Measurements from ENCODE around the gene USP49. TPM values are rescaled to one million over a fixed set of nuclear protein-coding genes. Genes with fewer than 3 reads are reported as not detected.

Gene USP49
- total RNA-seq, 4 donors from 2014 or later, result 2.3 to 7.9 (median 4.0) TPM

- DNase-seq, result no peak
- Histone ChIP-seq H3K27ac (no peak overlapping the region), H3K27me3 (no peaks in the 10 kb centered on the region), H3K9me3 (no peaks in the 10 kb centered on the region), H3K4me1 (peaks cover 0 to 13% (median 6%) of the 10 kb centered on the region in 4 donors), H3K4me3 (no peak overlapping the region), H3K36me3 (peaks cover 0 to 34% (median 17%) of the 10 kb centered on the region in 4 donors)
- in situ Hi-C loops (cut with MboI; ENCODE audit: low pct_ligation_motif_present in 1 of 4, low pct_unique_long_range_greater_than_20kb in 1 of 4, low sequenced_read_pairs in 3 of 4), result no loop called here
- intact Hi-C loops (cut with DNase I; ENCODE audit: low total_unique reads), result no loop called here
- WGBS, 2 donors (ENCODE audit: low coverage in 1 of 2), result 90 to 91% methylated on average over 8 to 21 of the region's 29 CpGs
- no peak for TF ChIP-seq POLR2A (IDR thresholded peaks at IDR 0.05)
- TF ChIP-seq EP300 (IDR thresholded peaks at IDR 0.05; ENCODE audit: low read depth), result no peak
- no peak for TF ChIP-seq POLR2AphosphoS5 (IDR thresholded peaks at IDR 0.05)
Observed at GRCh38 chr6:41771058-41771983, 123.9 kb downstream of the USP49 start.

- no peak overlapping the region for H3K27ac ChIP-seq
- H3K9me3 ChIP-seq, result no peaks in the 10 kb centered on the region
- intact Hi-C loops (cut with DNase I; ENCODE audit: low total_unique reads), result no loop called here
- peaks cover 0 to 13% (median 6%) of the 10 kb centered on the region in 4 donors for H3K4me1 ChIP-seq
- WGBS, 2 donors (ENCODE audit: low coverage in 1 of 2), result 90% methylated on average over 30 of the region's 30 CpGs; no CpG with 5 or more reads in 1 of the 2 donors
- no peaks in the 10 kb centered on the region for H3K27me3 ChIP-seq
- in situ Hi-C loops (cut with MboI; ENCODE audit: low pct_ligation_motif_present in 1 of 4, low pct_unique_long_range_greater_than_20kb in 1 of 4, low sequenced_read_pairs in 3 of 4), result no loop called here
- no peak for DNase-seq
- H3K36me3 ChIP-seq, result peaks cover 0 to 34% (median 17%) of the 10 kb centered on the region in 4 donors
- no peak for TF ChIP-seq CTCF (IDR thresholded peaks at IDR 0.05)
- no peak for TF ChIP-seq POLR2A (IDR thresholded peaks at IDR 0.05)
- TF ChIP-seq EP300 (IDR thresholded peaks at IDR 0.05; ENCODE audit: low read depth), result no peak
- no peak for TF ChIP-seq POLR2AphosphoS5 (IDR thresholded peaks at IDR 0.05)
- no peak overlapping the region for H3K4me3 ChIP-seq
Observed at GRCh38 chr6:41770381-41771057, 124.7 kb downstream of the USP49 start.

- H3K9me3 ChIP-seq, result no peaks in the 10 kb centered on the region
- no peak overlapping the region for H3K27ac ChIP-seq
- no peak overlapping the region for H3K4me3 ChIP-seq
- 80 to 93% methylated on average over 1 to 8 of the region's 8 CpGs for WGBS, 2 donors (ENCODE audit: low coverage in 1 of 2)
- TF ChIP-seq CTCF (IDR thresholded peaks at IDR 0.05) (no peak), EP300 (IDR thresholded peaks at IDR 0.05; ENCODE audit: low read depth) (no peak), POLR2AphosphoS5 (IDR thresholded peaks at IDR 0.05) (no peak), POLR2A (IDR thresholded peaks at IDR 0.05) (no peak)
- H3K27me3 ChIP-seq, result no peaks in the 10 kb centered on the region
- in situ Hi-C loops (cut with MboI; ENCODE audit: low pct_ligation_motif_present in 1 of 4, low pct_unique_long_range_greater_than_20kb in 1 of 4, low sequenced_read_pairs in 3 of 4), result no loop called here
- peaks cover 0 to 13% (median 6%) of the 10 kb centered on the region in 4 donors for H3K4me1 ChIP-seq
- peaks cover 0 to 26% (median 14%) of the 10 kb centered on the region in 4 donors for H3K36me3 ChIP-seq
- DNase-seq, result no peak
- intact Hi-C loops (cut with DNase I; ENCODE audit: low total_unique reads), result no loop called here
Observed at GRCh38 chr6:41769376-41769775, 125.8 kb downstream of the USP49 start.

- WGBS, 2 donors (ENCODE audit: low coverage in 1 of 2), result 60 to 80% methylated on average over 1 to 10 of the region's 10 CpGs
- intact Hi-C loops (cut with DNase I; ENCODE audit: low total_unique reads) (no loop called here), in situ Hi-C loops (cut with MboI; ENCODE audit: low pct_ligation_motif_present in 1 of 4, low pct_unique_long_range_greater_than_20kb in 1 of 4, low sequenced_read_pairs in 3 of 4) (no loop called here)
- H3K4me3 ChIP-seq, result no peak overlapping the region
- H3K27me3 ChIP-seq, result no peaks in the 10 kb centered on the region
- peak overlapping the region in 2 of 4 donors; percentile 28 to 38 for H3K27ac ChIP-seq
- H3K36me3 ChIP-seq, result peaks cover 0 to 22% (median 12%) of the 10 kb centered on the region in 4 donors
- TF ChIP-seq POLR2AphosphoS5 (IDR thresholded peaks at IDR 0.05) (no peak), POLR2A (IDR thresholded peaks at IDR 0.05) (no peak), EP300 (IDR thresholded peaks at IDR 0.05; ENCODE audit: low read depth) (no peak), CTCF (IDR thresholded peaks at IDR 0.05) (no peak)
- no peaks in the 10 kb centered on the region for H3K9me3 ChIP-seq
- peaks cover 0 to 13% (median 6%) of the 10 kb centered on the region in 4 donors for H3K4me1 ChIP-seq
- peak; percentile 57 for DNase-seq
Observed at GRCh38 chr6:41768545-41769308, 126.4 kb downstream of the USP49 start.

All from transverse colon (tissue), 4 donors.